Stomach (tissue), 9 donors: ENCODE measurements around the gene SYNDIG1. TPM values are rescaled to one million over a fixed set of nuclear protein-coding genes. Genes with fewer than 3 reads are reported as not detected.

Experiments used
- DNase-seq, 2 donors: peaks; one replicate each; pipeline versions ENCODE4 v3.0.0 to v3.0.0-alpha.2; 2013 to 2019
- H3K27ac ChIP-seq, 5 donors: fragments of 200-600 bp in 4 of 5; sonication (generic) in 4 of 5; one replicate each; pipeline ENCODE4 v1.5.1; 2013 to 2019; ENCODE audit warnings: mild to moderate bottlenecking in 1 of 5, moderate library complexity in 1 of 5
- H3K27me3 ChIP-seq, 3 donors: fragments of 200-600 bp; sonication (generic); one replicate each; pipeline ENCODE4 v1.5.1; 2017 to 2019; ENCODE audit warnings: mixed run types in 1 of 3
- H3K36me3 ChIP-seq, 4 donors: fragments of 200-600 bp; sonication (generic); 1 replicate in 3 of 4; 2 replicates in 1 of 4; pipeline ENCODE4 v1.5.1; 2016 to 2019
- H3K4me1 ChIP-seq, 4 donors: fragments of 200-600 bp; sonication (generic); one replicate each; pipeline ENCODE4 v1.5.1; 2016 to 2019
- H3K4me3 ChIP-seq, 4 donors: fragments of 200-600 bp; sonication (generic) in 3 of 4; one replicate each; pipeline ENCODE4 v1.5.1; 2016 to 2019; ENCODE audit warnings: mild to moderate bottlenecking in 1 of 4
- H3K9me3 ChIP-seq, 4 donors: fragments of 200-600 bp; sonication (generic); one replicate each; pipeline ENCODE4 v1.5.1; 2016 to 2019
- CTCF ChIP-seq, 7 experiments: fragments of 450-650 bp in 4 of 7; fragments of 200-600 bp in 3 of 7; sonication (generic) in 3 of 7; IDR thresholded peaks; one replicate each; pipeline ENCODE4 v1.5.1; 2016 to 2019; ENCODE audit warnings: antibody characterized with exemption in 7 of 7, control low read depth in 2 of 7, mild to moderate bottlenecking in 1 of 7
- EP300 ChIP-seq: sonication (generic); formaldehyde crosslinking; IDR thresholded peaks from one replicate; pipeline ENCODE4 v1.6.1; 2017; ENCODE audit warnings: antibody characterized with exemption
- POLR2A ChIP-seq, 4 donors: fragments of 450-650 bp; IDR thresholded peaks; one replicate each; pipeline ENCODE4 v1.6.1; 2016; ENCODE audit warnings: antibody characterized with exemption in 4 of 4, control low read depth in 2 of 4, mild to moderate bottlenecking in 1 of 4, moderate library complexity in 1 of 4
- POLR2AphosphoS5 ChIP-seq, 3 donors: sonication (generic); formaldehyde crosslinking; IDR thresholded peaks; one replicate each; pipeline ENCODE4 v1.6.1; 2016; ENCODE audit warnings: antibody characterized with exemption in 3 of 3
- WGBS, 5 donors: extraction: QIAGEN DNeasy Blood & Tissue Kit in 3 of 5; methylation state at CpG; one replicate each; pipeline versions ENCODE4 v1.1.5 to v1.1.7; 2013 to 2018; 5-methylcytosine and 5-hydroxymethylcytosine counted together
- intact Hi-C: fragments of 100-400 bp; cut with DNase I; formaldehyde crosslinking; loops from one replicate; pipeline ENCODE4 v1.15.1; 2023; ENCODE audit warnings: low total_unique reads
- polyA plus RNA-seq, 3 donors: library from polyadenylated mRNA; stranded (reverse); fragments of 200-250 nt; gene quantifications; one replicate each; pipeline ENCODE4 v1.2.3, GENCODE V29; 2013
- total RNA-seq, 5 donors: library from RNA; depleted of rRNA; stranded (reverse); fragments of >200 nt; gene quantifications; one replicate each; pipeline versions ENCODE4 v1.1.0 to v1.2.3, GENCODE V29; 2014 to 2016
- donor health status: healthy with polysubstance abuse.
- donor health status: Bipolar disorder and iron deficiency.
- donor health status: healthy.

Gene SYNDIG1
- total and polyA plus RNA-seq, 8 donors: 0.29 to 2.0 (median 0.89) TPM; not detected in 4

GRCh38 chr20:24448170-24448569, 21.3 kb upstream of the SYNDIG1 start:
- H3K4me1 ChIP-seq: peaks cover 0 to 13% (median 4%) of the 10 kb centered on the region in 4 donors
- no peaks in the 10 kb centered on the region for H3K9me3 ChIP-seq
- TF ChIP-seq EP300: no peak
- TF ChIP-seq POLR2A (IDR thresholded peaks at IDR 0.05): no peak
- TF ChIP-seq CTCF (IDR thresholded peaks at IDR 0.05): no peak
- TF ChIP-seq POLR2AphosphoS5 (IDR thresholded peaks at IDR 0.05): no peak
- H3K27ac ChIP-seq: peak overlapping the region in 1 of 5 donors; percentile 28
- H3K4me3 ChIP-seq: no peak overlapping the region
- DNase-seq: no peak
- no peaks in the 10 kb centered on the region for H3K36me3 ChIP-seq
- peaks cover 0 to 7% (median 0%) of the 10 kb centered on the region in 3 donors for H3K27me3 ChIP-seq
- WGBS, 5 donors: 31 to 67% (median 43%) methylated on average over 7 of the region's 7 CpGs
- intact Hi-C loops: no loop called here

GRCh38 chr20:24449026-24449720, 20.3 kb upstream of the SYNDIG1 start:
- DNase-seq: no peak
- Histone ChIP-seq H3K4me3 (no peak overlapping the region), H3K27ac (no peak overlapping the region), H3K27me3 (peaks cover 0 to 7% (median 0%) of the 10 kb centered on the region in 3 donors), H3K9me3 (no peaks in the 10 kb centered on the region), H3K36me3 (no peaks in the 10 kb centered on the region), H3K4me1 (peaks cover 0 to 13% (median 4%) of the 10 kb centered on the region in 4 donors)
- intact Hi-C loops: no loop called here
- 74 to 90% (median 86%) methylated on average over 9 of the region's 9 CpGs for WGBS, 5 donors
- TF ChIP-seq POLR2A (IDR thresholded peaks at IDR 0.05) (no peak), POLR2AphosphoS5 (IDR thresholded peaks at IDR 0.05) (no peak), EP300 (no peak)

- WGBS, 5 donors: 29 to 66% (median 56%) methylated on average over 2 of the region's 2 CpGs
- no peaks in the 10 kb centered on the region for H3K9me3 ChIP-seq
- no peak for DNase-seq
- TF ChIP-seq EP300 (no peak), POLR2AphosphoS5 (IDR thresholded peaks at IDR 0.05) (no peak), POLR2A (IDR thresholded peaks at IDR 0.05) (no peak), CTCF (IDR thresholded peaks at IDR 0.05) (no peak)
- H3K27ac ChIP-seq: no peak overlapping the region
- no peaks in the 10 kb centered on the region for H3K36me3 ChIP-seq
- no peak overlapping the region for H3K4me3 ChIP-seq
- peaks cover 0 to 7% (median 0%) of the 10 kb centered on the region in 3 donors for H3K27me3 ChIP-seq
- intact Hi-C loops: no loop called here
- H3K4me1 ChIP-seq: peaks cover 0 to 13% (median 4%) of the 10 kb centered on the region in 4 donors
Measured at GRCh38 chr20:24450177-24450576, 19.3 kb upstream of the SYNDIG1 start.

- intact Hi-C loops: no loop called here
- no peaks in the 10 kb centered on the region for H3K36me3 ChIP-seq
- H3K9me3 ChIP-seq: no peaks in the 10 kb centered on the region
- no peak for DNase-seq
- H3K27me3 ChIP-seq: peaks cover 0 to under 1% (median 0%) of the 10 kb centered on the region in 3 donors
- 75 to 89% (median 80%) methylated on average over 11 of the region's 11 CpGs for WGBS, 5 donors
- H3K4me1 ChIP-seq: peaks cover 0 to 13% (median 4%) of the 10 kb centered on the region in 4 donors
- H3K27ac ChIP-seq: no peak overlapping the region
- TF ChIP-seq POLR2AphosphoS5 (IDR thresholded peaks at IDR 0.05): no peak
- TF ChIP-seq POLR2A (IDR thresholded peaks at IDR 0.05): no peak
- no peak for TF ChIP-seq CTCF (IDR thresholded peaks at IDR 0.05)
- TF ChIP-seq EP300: no peak
- no peak overlapping the region for H3K4me3 ChIP-seq
Measured at GRCh38 chr20:24450624-24451376, 18.6 kb upstream of the SYNDIG1 start.
